ENCODE results near the gene P2RX7. TPM values are rescaled to one million over a fixed set of nuclear protein-coding genes. Genes with fewer than 3 reads are reported as not detected.

Gene P2RX7
- total RNA-seq, 1 experiment from 2014 or later, result 0.23 TPM

DNA sequence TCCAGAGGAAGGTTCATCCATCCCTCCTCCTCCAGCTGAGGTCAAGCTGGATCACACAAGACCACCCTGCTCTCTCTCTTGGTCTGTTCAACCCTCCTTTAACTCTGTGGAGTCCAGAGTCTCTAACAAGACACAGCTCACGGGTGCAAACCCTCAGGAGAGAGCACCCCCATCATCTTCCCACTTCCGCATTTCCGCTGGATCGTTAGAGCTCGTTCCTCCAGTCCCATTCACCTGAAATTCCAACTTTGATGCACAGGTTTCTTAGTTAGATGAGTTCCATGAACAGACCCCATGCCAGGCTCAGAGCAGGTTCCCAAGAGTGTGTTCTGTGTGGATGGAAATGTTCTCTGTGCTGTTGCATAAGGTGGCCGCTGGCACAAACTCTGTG is 44.5 kb upstream of the P2RX7 start:
- Histone ChIP-seq H3K27me3 (ENCODE audit: control insufficient read depth, insufficient read depth, low read length) (no peaks in the 10 kb centered on the region; the same call in 1 of the 2 replicates), H3K9me3 (ENCODE audit: control insufficient read depth, insufficient read depth, low read depth, low read length) (no peaks in the 10 kb centered on the region), H3K36me3 (ENCODE audit: control insufficient read depth, insufficient read depth, low read length) (no peaks in the 10 kb centered on the region), H3K27ac (ENCODE audit: low read length) (no peak overlapping the region), H3K4me1 (ENCODE audit: control insufficient read depth, insufficient read depth, low read length) (no peaks in the 10 kb centered on the region), H3K4me3 (ENCODE audit: low read depth in 2 of 2, low read length in 2 of 2) (no peak overlapping the region)
- ATAC-seq (no peak), DNase-seq (ENCODE audit: low read depth, low spot score) (no peak)
- intact Hi-C loops (cut with micrococcal nuclease; ENCODE audit: unreplicated experiment) (no loop called here), in situ Hi-C loops (cut with HindIII; ENCODE audit: low pct_unique_long_range_greater_than_20kb, low sequenced_read_pairs) (no loop called here)
- TF ChIP-seq TCF7L2 (IDR thresholded peaks at IDR 0.05; ENCODE audit: low read depth, low read length), result no peak
- TF ChIP-seq, protein P1, sequence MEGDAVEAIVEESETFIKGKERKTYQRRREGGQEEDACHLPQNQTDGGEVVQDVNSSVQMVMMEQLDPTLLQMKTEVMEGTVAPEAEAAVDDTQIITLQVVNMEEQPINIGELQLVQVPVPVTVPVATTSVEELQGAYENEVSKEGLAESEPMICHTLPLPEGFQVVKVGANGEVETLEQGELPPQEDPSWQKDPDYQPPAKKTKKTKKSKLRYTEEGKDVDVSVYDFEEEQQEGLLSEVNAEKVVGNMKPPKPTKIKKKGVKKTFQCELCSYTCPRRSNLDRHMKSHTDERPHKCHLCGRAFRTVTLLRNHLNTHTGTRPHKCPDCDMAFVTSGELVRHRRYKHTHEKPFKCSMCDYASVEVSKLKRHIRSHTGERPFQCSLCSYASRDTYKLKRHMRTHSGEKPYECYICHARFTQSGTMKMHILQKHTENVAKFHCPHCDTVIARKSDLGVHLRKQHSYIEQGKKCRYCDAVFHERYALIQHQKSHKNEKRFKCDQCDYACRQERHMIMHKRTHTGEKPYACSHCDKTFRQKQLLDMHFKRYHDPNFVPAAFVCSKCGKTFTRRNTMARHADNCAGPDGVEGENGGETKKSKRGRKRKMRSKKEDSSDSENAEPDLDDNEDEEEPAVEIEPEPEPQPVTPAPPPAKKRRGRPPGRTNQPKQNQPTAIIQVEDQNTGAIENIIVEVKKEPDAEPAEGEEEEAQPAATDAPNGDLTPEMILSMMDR (IDR thresholded peaks at IDR 0.05), result no peak
- TF ChIP-seq SIN3A (IDR thresholded peaks at IDR 0.05; ENCODE audit: borderline replicate concordance, insufficient read depth, low read depth, low read length), result no peak
- TF ChIP-seq POLR2AphosphoS5 (IDR thresholded peaks at IDR 0.05; ENCODE audit: low read depth, low read length), result no peak
- TF ChIP-seq, protein P2, sequence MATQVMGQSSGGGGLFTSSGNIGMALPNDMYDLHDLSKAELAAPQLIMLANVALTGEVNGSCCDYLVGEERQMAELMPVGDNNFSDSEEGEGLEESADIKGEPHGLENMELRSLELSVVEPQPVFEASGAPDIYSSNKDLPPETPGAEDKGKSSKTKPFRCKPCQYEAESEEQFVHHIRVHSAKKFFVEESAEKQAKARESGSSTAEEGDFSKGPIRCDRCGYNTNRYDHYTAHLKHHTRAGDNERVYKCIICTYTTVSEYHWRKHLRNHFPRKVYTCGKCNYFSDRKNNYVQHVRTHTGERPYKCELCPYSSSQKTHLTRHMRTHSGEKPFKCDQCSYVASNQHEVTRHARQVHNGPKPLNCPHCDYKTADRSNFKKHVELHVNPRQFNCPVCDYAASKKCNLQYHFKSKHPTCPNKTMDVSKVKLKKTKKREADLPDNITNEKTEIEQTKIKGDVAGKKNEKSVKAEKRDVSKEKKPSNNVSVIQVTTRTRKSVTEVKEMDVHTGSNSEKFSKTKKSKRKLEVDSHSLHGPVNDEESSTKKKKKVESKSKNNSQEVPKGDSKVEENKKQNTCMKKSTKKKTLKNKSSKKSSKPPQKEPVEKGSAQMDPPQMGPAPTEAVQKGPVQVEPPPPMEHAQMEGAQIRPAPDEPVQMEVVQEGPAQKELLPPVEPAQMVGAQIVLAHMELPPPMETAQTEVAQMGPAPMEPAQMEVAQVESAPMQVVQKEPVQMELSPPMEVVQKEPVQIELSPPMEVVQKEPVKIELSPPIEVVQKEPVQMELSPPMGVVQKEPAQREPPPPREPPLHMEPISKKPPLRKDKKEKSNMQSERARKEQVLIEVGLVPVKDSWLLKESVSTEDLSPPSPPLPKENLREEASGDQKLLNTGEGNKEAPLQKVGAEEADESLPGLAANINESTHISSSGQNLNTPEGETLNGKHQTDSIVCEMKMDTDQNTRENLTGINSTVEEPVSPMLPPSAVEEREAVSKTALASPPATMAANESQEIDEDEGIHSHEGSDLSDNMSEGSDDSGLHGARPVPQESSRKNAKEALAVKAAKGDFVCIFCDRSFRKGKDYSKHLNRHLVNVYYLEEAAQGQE (IDR thresholded peaks at IDR 0.05; ENCODE audit: insufficient read depth in 1 of 2, low read depth in 2 of 2, low read length in 1 of 2), result no peak
- BruUV-seq (replicated peaks), result no TSS peak
- ChIA-PET CTCF (no interaction called here), POLR2A (no interaction called here)

DNA sequence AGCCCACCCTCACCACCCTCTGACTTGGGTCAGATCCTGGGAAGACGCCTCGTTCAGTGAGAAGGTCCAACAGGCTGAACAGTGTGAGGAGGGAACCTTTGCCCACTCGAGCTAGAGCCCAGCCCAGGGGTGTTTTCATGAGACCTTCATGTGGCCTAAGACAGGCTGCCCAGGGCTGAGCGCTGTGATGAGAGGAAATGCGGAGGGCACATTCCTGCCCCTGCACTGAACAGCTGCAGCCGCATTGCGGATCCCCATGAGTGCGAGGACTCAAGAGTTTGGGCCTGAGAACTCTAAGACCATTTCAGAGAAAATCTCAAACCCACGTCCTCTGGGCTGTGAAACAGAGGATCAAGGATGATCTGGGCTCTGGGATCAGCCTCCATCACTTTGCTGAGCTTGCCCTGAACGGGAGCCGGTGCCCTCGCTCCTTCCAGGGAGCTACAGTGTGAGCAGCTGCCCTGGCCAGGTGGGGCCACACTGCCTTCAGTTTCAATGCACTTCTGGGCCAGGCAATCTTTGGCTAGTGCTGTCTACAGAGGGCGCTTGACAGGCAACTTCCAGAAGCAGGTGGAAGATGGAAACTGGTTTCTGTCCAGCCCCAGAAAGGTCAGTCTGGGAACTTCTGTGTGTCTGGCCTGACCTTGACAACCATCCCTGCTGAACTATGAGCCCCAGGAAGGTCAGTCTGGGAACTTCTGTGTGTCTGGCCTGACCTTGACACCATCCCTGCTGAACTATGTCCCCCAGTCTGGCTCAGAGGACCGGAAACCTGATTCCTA is 43.5 kb upstream of the P2RX7 start:
- Histone ChIP-seq H3K9me3 (ENCODE audit: control insufficient read depth, insufficient read depth, low read depth, low read length) (no peaks in the 10 kb centered on the region), H3K4me3 (ENCODE audit: low read depth in 2 of 2, low read length in 2 of 2) (no peak overlapping the region), H3K4me1 (ENCODE audit: control insufficient read depth, insufficient read depth, low read length) (no peaks in the 10 kb centered on the region), H3K36me3 (ENCODE audit: control insufficient read depth, insufficient read depth, low read length) (no peaks in the 10 kb centered on the region), H3K27me3 (ENCODE audit: control insufficient read depth, insufficient read depth, low read length) (no peaks in the 10 kb centered on the region; the same call in 1 of the 2 replicates), H3K27ac (ENCODE audit: low read length) (no peak overlapping the region)
- no TSS peak for BruUV-seq (replicated peaks)
- intact Hi-C loops (cut with micrococcal nuclease; ENCODE audit: unreplicated experiment), result no loop called here
- ChIA-PET CTCF (no interaction called here), POLR2A (no interaction called here)
- DNase-seq (ENCODE audit: low read depth, low spot score) (no peak), ATAC-seq (no peak)
- in situ Hi-C loops (cut with HindIII; ENCODE audit: low pct_unique_long_range_greater_than_20kb, low sequenced_read_pairs), result no loop called here
- TF ChIP-seq SIN3A (IDR thresholded peaks at IDR 0.05; ENCODE audit: borderline replicate concordance, insufficient read depth, low read depth, low read length) (no peak), POLR2AphosphoS5 (IDR thresholded peaks at IDR 0.05; ENCODE audit: low read depth, low read length) (no peak), TCF7L2 (IDR thresholded peaks at IDR 0.05; ENCODE audit: low read depth, low read length) (no peak)
- TF ChIP-seq, protein P2 (IDR thresholded peaks at IDR 0.05; ENCODE audit: insufficient read depth in 1 of 2, low read depth in 2 of 2, low read length in 1 of 2), result no peak
- TF ChIP-seq, protein P1 (IDR thresholded peaks at IDR 0.05), result no peak; the same call in none of the 2 replicates

Measured in Panc1 (cell line).